Astrocyte (in vitro differentiated cells and primary cell): ENCODE data around the gene TOMM5. TPM values are rescaled to one million over a fixed set of nuclear protein-coding genes. Genes with fewer than 3 reads are reported as not detected.

Experiments used
- DNase-seq: peaks from one replicate; pipeline ENCODE4 v3.0.0-alpha.2; 2010; ENCODE audit warnings: low read depth
- FAIRE-seq: peaks from 2 replicates; lab custom pipeline; 2011; peaks lifted over from hg19 to GRCh38; lab: Jason Lieb, UNC
- H2AFZ ChIP-seq: 2 replicates; pipeline ENCODE4 v1.6.0; 2012; ENCODE audit warnings: low read depth, low read length, inconsistent platforms
- H3K27ac ChIP-seq: 2 replicates; pipeline ENCODE4 v1.5.1; 2011; ENCODE audit warnings: low read depth, low read length, inconsistent platforms
- H3K27me3 ChIP-seq: 2 replicates; pipeline ENCODE4 v1.6.0; 2011; ENCODE audit warnings: low read length, inconsistent platforms; ENCODE audit not compliant: insufficient read depth
- H3K36me3 ChIP-seq: 2 replicates; pipeline ENCODE4 v1.5.1; 2011; ENCODE audit warnings: low read length, inconsistent platforms; ENCODE audit not compliant: insufficient read depth
- H3K4me1 ChIP-seq: 2 replicates; pipeline ENCODE4 v1.5.1; 2011; ENCODE audit warnings: low read length, inconsistent platforms; ENCODE audit not compliant: insufficient read depth
- H3K4me2 ChIP-seq: 2 replicates; pipeline ENCODE4 v1.6.0; 2012; ENCODE audit warnings: low read length, inconsistent platforms
- H3K4me3 ChIP-seq: 2 replicates; pipeline ENCODE4 v1.5.1; 2011; ENCODE audit warnings: low read depth, mild to moderate bottlenecking, low read length, inconsistent platforms; ENCODE audit not compliant: insufficient read depth
- H3K79me2 ChIP-seq: 2 replicates; pipeline ENCODE4 v1.6.0; 2012; ENCODE audit warnings: mild to moderate bottlenecking, low read length, inconsistent platforms; ENCODE audit not compliant: insufficient read depth
- H3K9ac ChIP-seq: 2 replicates; pipeline ENCODE4 v1.6.0; 2012; ENCODE audit warnings: mild to moderate bottlenecking, low read length, inconsistent platforms
- H3K9me3 ChIP-seq: 2 replicates; pipeline ENCODE4 v1.5.1; 2012; ENCODE audit warnings: low read depth, mild to moderate bottlenecking, low read length, inconsistent platforms; ENCODE audit not compliant: insufficient read depth
- H4K20me1 ChIP-seq: 2 replicates; pipeline ENCODE4 v1.6.0; 2012; ENCODE audit warnings: low read length, inconsistent platforms; ENCODE audit not compliant: insufficient read depth
- H3K27ac Mint-ChIP-seq: one replicate; pipeline ENCODE4 v1.8.0; 2021; ENCODE audit warnings: mild to moderate bottlenecking, mixed read lengths; ENCODE audit not compliant: unreplicated experiment
- H3K27me3 Mint-ChIP-seq: one replicate; pipeline ENCODE4 v1.8.0; 2021; ENCODE audit warnings: low read depth, mixed read lengths; ENCODE audit not compliant: unreplicated experiment
- H3K36me3 Mint-ChIP-seq: one replicate; pipeline ENCODE4 v1.8.0; 2021; ENCODE audit warnings: low read depth, mixed read lengths; ENCODE audit not compliant: unreplicated experiment
- H3K4me1 Mint-ChIP-seq: one replicate; pipeline ENCODE4 v1.8.0; 2021; ENCODE audit warnings: low read depth, mixed read lengths; ENCODE audit not compliant: unreplicated experiment
- H3K4me3 Mint-ChIP-seq: one replicate; pipeline ENCODE4 v1.8.0; 2021; ENCODE audit warnings: mild to moderate bottlenecking, moderate library complexity, mixed read lengths; ENCODE audit not compliant: unreplicated experiment
- H3K9me3 Mint-ChIP-seq: one replicate; pipeline ENCODE4 v1.8.0; 2021; ENCODE audit warnings: mild to moderate bottlenecking, mixed read lengths; ENCODE audit not compliant: unreplicated experiment
- EZH2 ChIP-seq: IDR thresholded peaks from 2 replicates; pipeline ENCODE4 v1.6.1; 2012; ENCODE audit warnings: mild to moderate bottlenecking, low read length, inconsistent platforms; ENCODE audit not compliant: insufficient read depth
- total RNA-seq: library from RNA; stranded (reverse); gene quantifications from 2 replicates; pipeline ENCODE4 v1.2.1, GENCODE V29; 2021
- TF ChIP-seq, protein P1 (sequence below): IDR thresholded peaks from 2 replicates; pipeline ENCODE4 v1.5.1; 2011; ENCODE audit warnings: low read depth, mild to moderate bottlenecking, inconsistent platforms, low read length, moderate library complexity; ENCODE audit not compliant: insufficient read depth

TOMM5 gene
- total RNA-seq, 1 donor from 2014 or later: 137 TPM

DNA sequence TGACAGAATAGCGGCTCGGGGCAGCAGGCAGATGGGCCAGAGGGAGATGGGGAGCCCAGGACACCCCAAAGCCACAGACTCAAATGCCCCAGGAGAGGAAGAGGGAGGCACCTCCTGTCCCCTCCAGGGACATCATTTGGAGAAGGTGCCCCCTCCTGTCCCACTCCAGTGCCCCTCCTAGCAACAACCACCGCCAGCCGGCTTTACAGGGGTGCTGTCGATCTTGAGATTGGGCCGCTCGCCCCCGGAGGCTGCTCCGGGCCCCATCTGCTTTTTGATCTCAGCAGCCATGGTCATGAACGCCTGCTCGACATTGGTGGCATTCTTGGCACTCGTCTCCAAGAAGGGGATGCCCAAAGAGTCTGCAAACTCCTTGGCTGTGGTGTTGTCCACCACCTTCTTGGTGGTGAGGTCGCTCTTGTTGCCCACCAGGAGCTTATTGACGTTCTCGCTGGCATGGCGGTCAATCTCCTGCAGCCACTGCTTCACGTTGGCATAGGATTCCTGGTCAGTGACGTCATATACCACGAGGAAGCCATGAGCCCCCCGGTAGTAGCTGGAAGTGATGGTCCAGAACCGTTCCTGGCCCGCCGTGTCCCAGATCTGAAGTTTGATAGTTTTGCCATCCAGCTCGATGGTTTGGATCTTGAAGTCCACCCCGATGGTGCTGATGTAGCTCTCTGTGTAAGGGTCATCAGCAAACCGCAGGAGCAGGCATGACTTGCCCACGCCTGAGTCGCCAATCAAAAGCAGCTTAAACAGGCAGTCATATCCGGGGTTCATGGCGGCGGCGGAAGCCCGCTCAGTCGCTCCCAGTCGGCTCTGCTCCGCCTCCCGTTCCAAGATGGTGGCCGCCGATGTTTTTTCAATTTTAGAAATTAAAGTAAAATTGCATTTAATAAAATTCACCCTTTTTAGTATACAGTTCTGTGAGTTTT is 44.4 kb upstream of the TOMM5 start:
- H3K27me3 Mint-ChIP-seq: peaks cover 11% of the 10 kb centered on the region
- Histone ChIP-seq H3K79me2 (no peaks in the 10 kb centered on the region), H3K27me3 (peaks cover 11% of the 10 kb centered on the region), H3K4me1 (no peaks in the 10 kb centered on the region), H3K36me3 (no peaks in the 10 kb centered on the region), H3K9ac (no peak overlapping the region), H3K4me3 (no peak overlapping the region), H3K27ac (no peak overlapping the region), H2AFZ (no peak overlapping the region), H3K4me2 (no peak overlapping the region), H3K9me3 (no peaks in the 10 kb centered on the region), H4K20me1 (no peaks in the 10 kb centered on the region)
- FAIRE-seq: no peak
- no peak overlapping the region for H3K27ac Mint-ChIP-seq
- TF ChIP-seq, protein P1, sequence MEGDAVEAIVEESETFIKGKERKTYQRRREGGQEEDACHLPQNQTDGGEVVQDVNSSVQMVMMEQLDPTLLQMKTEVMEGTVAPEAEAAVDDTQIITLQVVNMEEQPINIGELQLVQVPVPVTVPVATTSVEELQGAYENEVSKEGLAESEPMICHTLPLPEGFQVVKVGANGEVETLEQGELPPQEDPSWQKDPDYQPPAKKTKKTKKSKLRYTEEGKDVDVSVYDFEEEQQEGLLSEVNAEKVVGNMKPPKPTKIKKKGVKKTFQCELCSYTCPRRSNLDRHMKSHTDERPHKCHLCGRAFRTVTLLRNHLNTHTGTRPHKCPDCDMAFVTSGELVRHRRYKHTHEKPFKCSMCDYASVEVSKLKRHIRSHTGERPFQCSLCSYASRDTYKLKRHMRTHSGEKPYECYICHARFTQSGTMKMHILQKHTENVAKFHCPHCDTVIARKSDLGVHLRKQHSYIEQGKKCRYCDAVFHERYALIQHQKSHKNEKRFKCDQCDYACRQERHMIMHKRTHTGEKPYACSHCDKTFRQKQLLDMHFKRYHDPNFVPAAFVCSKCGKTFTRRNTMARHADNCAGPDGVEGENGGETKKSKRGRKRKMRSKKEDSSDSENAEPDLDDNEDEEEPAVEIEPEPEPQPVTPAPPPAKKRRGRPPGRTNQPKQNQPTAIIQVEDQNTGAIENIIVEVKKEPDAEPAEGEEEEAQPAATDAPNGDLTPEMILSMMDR: no peak
- no peak for TF ChIP-seq EZH2
- H3K4me1 Mint-ChIP-seq: no peaks in the 10 kb centered on the region
- DNase-seq: no peak
- no peaks in the 10 kb centered on the region for H3K36me3 Mint-ChIP-seq
- no peaks in the 10 kb centered on the region for H3K9me3 Mint-ChIP-seq
- no peak overlapping the region for H3K4me3 Mint-ChIP-seq

DNA sequence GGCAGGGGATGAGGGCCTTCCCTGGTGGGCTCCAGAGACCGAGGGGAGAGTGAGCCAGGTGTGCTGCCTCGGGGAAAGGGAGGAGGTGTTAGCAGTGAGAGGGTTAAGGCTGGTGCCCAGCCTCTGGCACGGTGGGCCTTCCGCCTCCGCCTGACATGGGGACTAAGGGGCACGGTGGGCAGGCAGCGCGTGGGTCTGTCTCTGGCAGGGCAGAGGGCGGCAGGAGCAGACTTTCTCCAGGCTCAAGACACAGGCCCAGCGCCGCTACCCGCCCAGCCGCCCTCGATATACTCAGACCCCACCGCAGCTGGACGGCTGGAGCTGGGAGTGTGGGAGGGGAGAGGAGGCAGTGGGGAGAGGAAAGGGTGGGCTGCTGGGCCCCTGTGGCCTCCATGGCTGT is 43.4 kb upstream of the TOMM5 start:
- H3K27me3 ChIP-seq: peaks cover 5% of the 10 kb centered on the region
- peaks cover 7% of the 10 kb centered on the region for H3K27me3 Mint-ChIP-seq
- H3K4me1 Mint-ChIP-seq: no peaks in the 10 kb centered on the region
- H3K27ac ChIP-seq: no peak overlapping the region
- FAIRE-seq (no peak), DNase-seq (no peak)
- H3K27ac Mint-ChIP-seq: no peak overlapping the region
- TF ChIP-seq, protein P1: no peak
- TF ChIP-seq EZH2: no peak
- no peak overlapping the region for H2AFZ ChIP-seq
- H3K4me1 ChIP-seq: no peaks in the 10 kb centered on the region
- H3K9ac ChIP-seq: no peak overlapping the region
- no peaks in the 10 kb centered on the region for H3K36me3 ChIP-seq
- H3K4me3 ChIP-seq: no peak overlapping the region
- no peaks in the 10 kb centered on the region for H3K9me3 ChIP-seq
- H3K9me3 Mint-ChIP-seq: no peaks in the 10 kb centered on the region
- H3K4me3 Mint-ChIP-seq: no peak overlapping the region
- no peaks in the 10 kb centered on the region for H3K36me3 Mint-ChIP-seq
- no peaks in the 10 kb centered on the region for H4K20me1 ChIP-seq
- H3K4me2 ChIP-seq: no peak overlapping the region
- no peaks in the 10 kb centered on the region for H3K79me2 ChIP-seq

DNA sequence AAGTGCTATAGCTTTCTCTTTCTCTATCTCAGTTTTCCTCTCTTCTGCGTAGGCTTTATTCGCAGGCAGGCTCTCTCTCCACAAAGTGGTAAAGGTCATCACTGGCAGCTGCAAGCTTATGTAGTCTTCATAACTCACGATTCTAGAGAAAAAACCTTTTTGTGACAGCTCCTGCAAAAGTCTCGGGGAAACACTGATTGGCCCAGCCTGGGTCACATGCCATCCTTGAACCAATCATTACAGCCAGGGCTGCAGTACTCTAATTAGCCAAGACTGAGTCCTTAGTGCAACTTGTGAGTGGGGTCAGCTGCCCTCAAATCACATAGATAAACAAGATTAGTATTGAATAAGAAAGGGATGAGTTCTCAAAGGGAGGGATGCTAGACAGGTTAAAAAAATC is 40.1 kb upstream of the TOMM5 start:
- Histone ChIP-seq H3K4me2 (no peak overlapping the region), H2AFZ (no peak overlapping the region), H3K27ac (no peak overlapping the region), H3K4me3 (no peak overlapping the region), H3K9me3 (no peaks in the 10 kb centered on the region), H3K4me1 (no peaks in the 10 kb centered on the region), H3K79me2 (no peaks in the 10 kb centered on the region), H3K9ac (no peak overlapping the region), H3K27me3 (peaks cover 5% of the 10 kb centered on the region), H3K36me3 (no peaks in the 10 kb centered on the region), H4K20me1 (no peaks in the 10 kb centered on the region)
- Mint-ChIP-seq H3K4me1 (no peaks in the 10 kb centered on the region), H3K27me3 (peaks cover 10% of the 10 kb centered on the region), H3K27ac (no peak overlapping the region), H3K36me3 (no peaks in the 10 kb centered on the region), H3K4me3 (no peak overlapping the region), H3K9me3 (no peaks in the 10 kb centered on the region)
- DNase-seq (no peak), FAIRE-seq (no peak)
- TF ChIP-seq, protein P1: no peak
